GM19351 (cell line): Measurements from ENCODE around the gene PKD1.
"Not testable (repeated sequence)": the region's sequence is repeated elsewhere in the genome, so short reads cannot be mapped to it uniquely, and the experiment has no call there.

Experiments
- ATAC-seq: cut with Tn5 transposase; IDR thresholded peaks from one replicate; pipeline ENCODE4 v1.9.1; 2021; ENCODE audit warnings: mild to moderate bottlenecking, moderate library complexity; ENCODE audit not compliant: unreplicated experiment

Gene PKD1

GRCh38 chr16:2126161-2126743, 9.4 kb downstream of the PKD1 start:
- not testable (repeated sequence) for ATAC-seq

GRCh38 chr16:2125609-2126008, 10.1 kb downstream of the PKD1 start:
- ATAC-seq, result not testable (repeated sequence)

- not testable (repeated sequence) for ATAC-seq
Observed at GRCh38 chr16:2124694-2125444, 10.8 kb downstream of the PKD1 start.

GRCh38 chr16:2124377-2124693, 11.4 kb downstream of the PKD1 start:
- not testable (repeated sequence) for ATAC-seq

GRCh38 chr16:2123706-2124376, 11.9 kb downstream of the PKD1 start:
- not testable (repeated sequence) for ATAC-seq

GRCh38 chr16:2122934-2123683, 12.6 kb downstream of the PKD1 start:
- not testable (repeated sequence) for ATAC-seq

GRCh38 chr16:2122429-2122828, 13.3 kb downstream of the PKD1 start:
- no peak for ATAC-seq

- ATAC-seq, result no peak
Observed at GRCh38 chr16:2121853-2122252, 13.8 kb downstream of the PKD1 start.

- ATAC-seq, result not testable (repeated sequence)
Observed at GRCh38 chr16:2121325-2121724, 14.4 kb downstream of the PKD1 start.

- not testable (repeated sequence) for ATAC-seq
Observed at GRCh38 chr16:2117960-2118722, 17.6 kb downstream of the PKD1 start.

- ATAC-seq, result not testable (repeated sequence)
Observed at GRCh38 chr16:2117341-2117740, 18.4 kb downstream of the PKD1 start.

- not testable (repeated sequence) for ATAC-seq
Observed at GRCh38 chr16:2116428-2116827, 19.3 kb downstream of the PKD1 start.

- no peak for ATAC-seq
Observed at GRCh38 chr16:2115591-2115973, 20.1 kb downstream of the PKD1 start.

- not testable (repeated sequence) for ATAC-seq
Observed at GRCh38 chr16:2114885-2115590, 20.7 kb downstream of the PKD1 start.

GRCh38 chr16:2114225-2114624, 21.5 kb downstream of the PKD1 start:
- ATAC-seq, result not testable (repeated sequence)

- not testable (repeated sequence) for ATAC-seq
Observed at GRCh38 chr16:2112539-2113106, 23.1 kb downstream of the PKD1 start.

- ATAC-seq, result not testable (repeated sequence)
Observed at GRCh38 chr16:2111412-2112335, 24.0 kb downstream of the PKD1 start.

- ATAC-seq, result not testable (repeated sequence)
Observed at GRCh38 chr16:2111009-2111353, 24.7 kb downstream of the PKD1 start.
